Measurements from ENCODE around the gene FXYD3.

The FXYD3 gene

GRCh38 chr19:35160629-35161433 lies 45.2 kb downstream of the FXYD3 start:
- TF ChIP-seq CTCF (IDR thresholded peaks at IDR 0.05; ENCODE audit: low read depth, low read length): no peak
- H3K4me3 ChIP-seq (ENCODE audit: low read depth, low read length): no peak overlapping the region

DNA sequence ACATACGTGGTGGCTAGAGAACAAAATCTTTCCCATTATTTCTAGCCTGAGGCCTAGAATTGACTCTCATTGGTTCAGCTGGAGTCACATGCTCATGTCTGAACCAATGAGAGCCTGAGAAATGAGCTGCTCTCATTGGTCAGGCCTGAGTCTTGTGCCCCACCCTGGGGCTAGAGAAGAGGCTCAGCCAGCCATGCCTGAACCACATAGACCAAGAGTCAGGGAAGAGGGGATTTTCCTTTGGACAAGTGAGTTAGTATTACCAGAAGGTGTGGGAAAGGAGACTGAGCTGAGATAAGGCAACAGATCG lies 45.8 kb downstream of the FXYD3 start:
- TF ChIP-seq CTCF (IDR thresholded peaks at IDR 0.05; ENCODE audit: low read depth, low read length): no peak

GRCh38 chr19:35162471-35163326 lies 47.1 kb downstream of the FXYD3 start:
- H3K4me3 ChIP-seq (ENCODE audit: low read depth, low read length): no peak overlapping the region
- TF ChIP-seq CTCF (IDR thresholded peaks at IDR 0.05; ENCODE audit: low read depth, low read length): no peak

More for the DNA sequence above, 45.8 kb downstream of the FXYD3 start:
- no peak overlapping the region for H3K4me3 ChIP-seq (ENCODE audit: low read depth, low read length)

GRCh38 chr19:35164418-35164817 lies 48.8 kb downstream of the FXYD3 start:
- H3K4me3 ChIP-seq (ENCODE audit: low read depth, low read length): no peak overlapping the region
- no peak for TF ChIP-seq CTCF (IDR thresholded peaks at IDR 0.05; ENCODE audit: low read depth, low read length)

- no peak for TF ChIP-seq CTCF (IDR thresholded peaks at IDR 0.05; ENCODE audit: low read depth, low read length)
- no peak overlapping the region for H3K4me3 ChIP-seq (ENCODE audit: low read depth, low read length)
These were observed 49.8 kb downstream of the FXYD3 start for GRCh38 chr19:35165200-35166058.

DNA sequence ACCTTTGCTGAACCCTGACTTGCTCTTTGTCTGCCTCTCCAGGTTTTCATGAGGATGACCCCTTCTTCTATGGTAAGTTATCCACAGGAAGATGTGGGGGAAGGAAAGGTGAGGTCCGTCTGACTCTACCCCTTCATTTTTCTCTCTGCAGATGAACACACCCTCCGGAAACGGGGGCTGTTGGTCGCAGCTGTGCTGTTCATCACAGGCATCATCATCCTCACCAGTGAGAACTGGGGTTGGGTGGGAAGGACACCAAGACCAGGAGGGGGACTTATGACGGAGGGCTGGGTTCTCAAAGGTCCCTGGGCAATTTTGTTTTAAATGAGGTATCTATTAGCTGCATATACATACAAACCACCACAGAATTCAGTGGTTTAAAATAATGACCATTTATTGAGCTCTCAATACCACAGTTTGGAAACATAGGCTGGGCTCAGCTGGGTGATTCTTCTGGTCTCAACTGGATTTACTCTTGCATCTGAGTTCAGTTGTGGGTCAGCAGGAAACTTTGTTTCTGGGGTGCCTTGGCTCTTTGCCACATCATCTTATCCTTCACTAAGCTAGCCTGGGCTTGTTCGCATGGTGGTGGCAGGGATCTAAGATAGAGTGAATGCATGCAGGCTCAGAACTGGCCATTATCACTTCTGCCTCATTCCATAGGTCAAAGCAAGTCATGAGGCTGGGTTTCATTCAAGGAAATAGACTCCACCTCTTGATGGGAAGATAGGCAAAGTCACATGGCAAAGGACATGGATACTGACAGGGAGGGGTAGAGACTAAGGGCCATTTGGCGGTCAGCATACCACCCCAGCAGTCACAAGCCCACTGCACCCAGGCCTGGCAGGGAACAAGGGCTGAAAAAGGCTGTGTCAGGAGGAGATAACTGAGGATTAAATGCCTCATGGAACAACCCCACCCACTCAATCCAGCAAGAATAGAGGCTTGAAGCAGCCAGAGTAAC lies 50.8 kb downstream of the FXYD3 start:
- no peak for TF ChIP-seq CTCF (IDR thresholded peaks at IDR 0.05; ENCODE audit: low read depth, low read length)
- no peak overlapping the region for H3K4me3 ChIP-seq (ENCODE audit: low read depth, low read length)

Measured in WI38 (cell line).